Fibroblast of lung (primary cell): ENCODE measurements around the gene GDPD2.

Source experiments
- EZH2 ChIP-seq: IDR thresholded peaks from 2 replicates; pipeline ENCODE4 v1.5.1; 2012; ENCODE audit warnings: low read length, control low read depth, mild to moderate bottlenecking; ENCODE audit errors: missing control alignments
- TF ChIP-seq, protein P1 (sequence below), 2 donors: IDR thresholded peaks in 1 of 2; conservative IDR thresholded peaks in 1 of 2; 1 replicate in 1 of 2; 2 replicates in 1 of 2; pipeline ENCODE4 v1.5.1; 2011 to 2012; ENCODE audit warnings: low read length in 2 of 2, control low read depth in 1 of 2, inconsistent platforms in 1 of 2, low read depth in 1 of 2, mild to moderate bottlenecking in 1 of 2

GRCh38 chrX:70481471-70482270 is 58.6 kb downstream of the GDPD2 start:
- TF ChIP-seq EZH2, result no peak
- TF ChIP-seq, protein P1, sequence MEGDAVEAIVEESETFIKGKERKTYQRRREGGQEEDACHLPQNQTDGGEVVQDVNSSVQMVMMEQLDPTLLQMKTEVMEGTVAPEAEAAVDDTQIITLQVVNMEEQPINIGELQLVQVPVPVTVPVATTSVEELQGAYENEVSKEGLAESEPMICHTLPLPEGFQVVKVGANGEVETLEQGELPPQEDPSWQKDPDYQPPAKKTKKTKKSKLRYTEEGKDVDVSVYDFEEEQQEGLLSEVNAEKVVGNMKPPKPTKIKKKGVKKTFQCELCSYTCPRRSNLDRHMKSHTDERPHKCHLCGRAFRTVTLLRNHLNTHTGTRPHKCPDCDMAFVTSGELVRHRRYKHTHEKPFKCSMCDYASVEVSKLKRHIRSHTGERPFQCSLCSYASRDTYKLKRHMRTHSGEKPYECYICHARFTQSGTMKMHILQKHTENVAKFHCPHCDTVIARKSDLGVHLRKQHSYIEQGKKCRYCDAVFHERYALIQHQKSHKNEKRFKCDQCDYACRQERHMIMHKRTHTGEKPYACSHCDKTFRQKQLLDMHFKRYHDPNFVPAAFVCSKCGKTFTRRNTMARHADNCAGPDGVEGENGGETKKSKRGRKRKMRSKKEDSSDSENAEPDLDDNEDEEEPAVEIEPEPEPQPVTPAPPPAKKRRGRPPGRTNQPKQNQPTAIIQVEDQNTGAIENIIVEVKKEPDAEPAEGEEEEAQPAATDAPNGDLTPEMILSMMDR (conservative IDR thresholded peaks at IDR 0.05 in 1 of 2, IDR thresholded peaks at IDR 0.05 in 1 of 2; ENCODE audit: low read depth in 1 of 2, low read length in 2 of 2), result no peak
